ENCODE measurements around the gene NEUROD2.

The NEUROD2 gene

DNA sequence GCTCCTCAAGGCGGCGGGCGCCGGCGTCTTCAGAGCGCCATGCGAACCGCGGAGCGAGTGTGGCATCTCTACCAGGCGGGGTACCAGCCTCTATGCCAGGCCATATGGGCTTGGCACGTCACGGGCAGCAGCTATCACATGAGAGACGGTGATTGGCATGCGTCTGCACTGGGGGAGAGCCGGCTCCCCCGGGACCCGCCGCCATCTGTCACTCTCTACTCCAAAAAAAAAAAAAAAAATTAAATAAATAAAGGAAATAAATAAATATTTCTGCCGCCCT is at the start of gene NEUROD2:
Gene NEUROD2, minus strand, starts transcription at position 70 of the 280 bp plus-strand sequence. CDS start 1,321 bp downstream, outside the sequence.
- DNase-seq, result no peak

- DNase-seq, result no peak
Measured at GRCh38 chr17:39655105-39655504, 47.4 kb upstream of the NEUROD2 start.

DNA sequence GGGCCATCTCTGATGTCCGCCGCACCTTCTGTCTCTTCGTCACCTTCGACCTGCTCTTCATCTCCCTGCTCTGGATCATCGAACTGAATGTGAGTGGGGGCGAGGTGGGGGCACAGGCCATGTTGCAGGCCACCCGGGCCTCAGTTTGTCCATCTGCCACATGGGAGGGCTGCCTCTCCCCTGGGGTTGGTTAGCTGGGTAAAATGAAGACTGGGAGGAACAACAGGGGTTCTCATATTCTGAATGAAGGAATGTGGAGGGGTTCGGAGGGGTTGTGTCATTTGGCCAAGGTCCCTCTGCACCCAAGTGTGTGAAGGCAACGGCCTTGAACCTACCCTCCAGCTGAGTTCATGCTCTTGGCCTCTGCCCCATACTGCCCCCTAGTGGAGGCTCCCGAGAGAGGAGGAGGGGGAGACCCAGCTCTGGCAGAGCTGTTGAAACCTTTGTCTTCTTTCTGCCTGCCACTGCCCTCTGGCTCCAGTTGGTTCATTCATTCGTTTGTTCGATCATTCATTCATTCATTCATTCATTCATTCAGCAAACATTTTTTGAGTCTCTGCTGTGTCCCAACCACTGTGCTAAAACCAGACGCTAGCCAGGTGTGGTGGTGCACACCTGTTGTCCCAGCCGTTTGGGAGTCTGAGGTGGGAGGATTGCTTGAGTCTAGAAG is 46.1 kb upstream of the NEUROD2 start:
- no peak for DNase-seq

DNA sequence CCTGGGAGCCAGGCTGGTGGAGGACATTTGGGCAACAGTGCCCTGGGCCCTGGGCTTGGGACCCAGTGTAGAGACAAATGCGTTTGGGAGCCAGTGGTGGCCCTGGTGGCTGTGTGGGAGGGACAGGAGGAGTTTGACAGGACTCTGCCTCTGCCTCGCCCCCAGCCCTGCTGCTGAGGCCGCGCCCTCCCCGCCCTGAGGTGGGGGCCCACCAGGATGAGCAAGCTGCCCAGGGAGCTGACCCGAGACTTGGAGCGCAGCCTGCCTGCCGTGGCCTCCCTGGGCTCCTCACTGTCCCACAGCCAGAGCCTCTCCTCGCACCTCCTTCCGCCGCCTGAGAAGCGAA is 45.6 kb upstream of the NEUROD2 start:
- DNase-seq, result no peak

DNA sequence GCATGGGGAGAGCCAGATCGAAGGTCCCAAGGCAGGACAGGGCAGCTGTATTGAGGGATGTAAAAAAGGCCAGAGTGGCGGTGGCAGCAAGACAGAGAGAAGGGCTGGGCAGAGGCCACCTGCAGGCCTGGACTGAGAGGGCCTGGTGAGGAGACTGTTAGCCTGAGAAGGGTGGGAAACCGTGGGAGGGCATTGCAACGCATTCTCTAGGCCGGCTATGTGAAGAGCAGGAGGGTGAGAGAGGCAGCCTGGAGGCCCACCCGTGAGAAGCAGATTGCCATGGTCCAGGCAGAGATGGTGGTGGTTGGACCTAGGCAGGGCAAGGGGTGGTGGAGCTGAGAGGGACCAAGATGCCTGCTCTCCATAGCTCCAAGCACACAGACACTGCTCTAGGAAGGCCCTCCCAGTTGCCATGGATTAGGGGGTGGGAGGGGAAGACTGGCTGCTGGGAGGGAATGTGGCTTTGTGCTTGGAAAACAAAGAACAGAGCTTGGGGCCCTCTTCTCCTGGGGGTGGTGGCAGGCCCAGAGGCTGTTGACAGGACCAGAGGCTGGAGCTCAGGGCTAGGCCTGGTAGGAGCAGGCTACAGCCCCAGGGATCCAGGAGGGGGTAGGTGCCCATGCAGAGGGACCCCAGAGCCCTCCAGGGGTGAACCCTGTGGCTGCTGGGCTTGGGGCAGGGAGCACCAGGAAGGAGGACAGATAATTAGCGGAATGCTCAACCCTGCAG is 45.0 kb upstream of the NEUROD2 start:
- no peak for DNase-seq

DNA sequence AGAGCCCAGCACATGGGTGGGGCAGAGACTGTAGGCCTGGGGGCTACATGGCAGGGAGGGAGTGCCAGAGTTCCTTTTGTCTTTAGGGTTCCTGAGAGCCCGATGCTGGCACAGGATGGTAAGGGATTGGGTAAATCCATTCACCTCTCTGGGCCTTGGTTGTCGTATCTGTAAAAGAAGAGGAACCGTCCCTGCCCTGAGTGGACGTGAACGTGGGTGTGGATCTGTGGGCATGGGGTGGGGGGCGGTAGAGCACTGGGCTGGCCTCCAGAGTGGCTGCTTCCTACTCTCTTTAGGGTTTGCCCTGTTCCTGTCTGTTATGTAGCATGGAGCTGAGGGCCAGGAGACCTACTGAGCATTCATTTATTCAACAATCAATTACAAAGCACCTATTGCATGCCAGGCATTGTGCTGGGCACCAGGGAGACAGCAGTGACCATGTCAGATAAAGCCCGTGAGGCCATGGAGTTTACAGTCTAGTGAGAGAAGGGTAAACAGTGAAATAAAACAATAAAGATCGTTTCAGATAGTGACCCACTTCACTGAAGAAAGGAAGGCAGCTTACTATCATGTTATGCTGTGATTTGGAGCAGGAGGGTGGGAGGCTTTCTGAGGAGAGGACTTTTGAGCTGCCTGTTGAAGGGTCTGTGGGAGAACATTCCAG is 44.3 kb upstream of the NEUROD2 start:
- no peak for DNase-seq

- no peak for DNase-seq
Measured at GRCh38 chr17:39650121-39650579, 42.4 kb upstream of the NEUROD2 start.

GRCh38 chr17:39648616-39649366 is 41.1 kb upstream of the NEUROD2 start:
- no peak for DNase-seq

GRCh38 chr17:39647256-39647655 is 39.5 kb upstream of the NEUROD2 start:
- no peak for DNase-seq

DNA sequence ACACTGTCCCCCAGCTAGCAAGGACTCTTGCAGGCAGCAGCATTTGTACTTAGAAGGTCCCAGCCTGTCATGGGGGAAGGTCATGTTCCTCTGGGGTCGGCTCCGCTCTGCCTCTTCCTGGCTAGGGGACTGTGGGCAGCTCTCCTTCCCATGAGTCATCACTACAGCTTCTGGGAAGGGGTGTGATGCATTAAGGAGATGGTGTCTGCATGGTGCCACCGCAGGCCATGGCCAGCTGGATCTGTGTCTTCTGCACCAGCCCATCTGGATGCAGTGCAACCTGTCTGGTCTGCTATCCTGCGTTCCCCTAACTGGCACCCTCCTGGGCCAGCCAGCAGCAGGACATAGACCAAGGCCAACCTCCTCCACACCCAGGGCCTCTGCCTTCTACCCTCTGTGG is 35.6 kb upstream of the NEUROD2 start:
- DNase-seq, result no peak

DNA sequence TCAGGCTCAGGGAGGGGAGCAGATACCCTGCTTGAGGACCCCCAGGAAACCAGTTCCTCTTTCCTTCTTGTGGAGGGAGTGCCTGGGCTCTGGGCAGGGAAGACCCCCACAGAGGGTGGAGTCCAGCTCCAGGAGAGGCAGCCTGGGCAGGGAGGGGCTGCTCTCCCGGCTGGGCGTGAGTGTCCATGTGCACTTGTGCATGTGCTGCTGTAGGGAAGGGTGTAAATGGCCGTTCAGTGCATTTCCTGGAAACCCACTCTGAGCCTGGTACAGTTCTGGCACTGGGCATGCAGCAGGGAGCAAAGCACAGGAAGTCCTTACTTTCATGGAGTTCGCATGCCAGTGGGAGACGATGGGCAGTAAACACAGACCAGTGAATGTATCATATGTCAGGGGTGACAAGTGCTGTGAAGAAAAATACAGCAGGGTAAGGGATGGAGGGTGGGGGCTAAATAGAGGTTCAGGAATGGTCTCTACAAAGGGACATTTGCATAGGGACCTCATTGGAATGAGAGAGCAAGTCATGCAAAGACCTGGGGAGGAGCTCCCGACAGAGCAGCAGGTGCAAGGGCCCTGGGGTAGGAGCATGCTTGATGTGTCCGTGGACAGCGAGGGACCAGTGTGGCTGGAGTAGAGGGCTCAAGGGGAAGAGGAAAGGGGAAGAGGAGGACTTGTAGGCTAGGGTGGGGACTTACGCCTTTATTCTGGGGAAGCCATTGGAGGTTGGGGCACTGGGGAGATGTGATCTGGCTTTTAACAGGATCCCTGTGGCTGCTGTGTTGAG is 34.8 kb upstream of the NEUROD2 start:
- DNase-seq, result no peak

DNA sequence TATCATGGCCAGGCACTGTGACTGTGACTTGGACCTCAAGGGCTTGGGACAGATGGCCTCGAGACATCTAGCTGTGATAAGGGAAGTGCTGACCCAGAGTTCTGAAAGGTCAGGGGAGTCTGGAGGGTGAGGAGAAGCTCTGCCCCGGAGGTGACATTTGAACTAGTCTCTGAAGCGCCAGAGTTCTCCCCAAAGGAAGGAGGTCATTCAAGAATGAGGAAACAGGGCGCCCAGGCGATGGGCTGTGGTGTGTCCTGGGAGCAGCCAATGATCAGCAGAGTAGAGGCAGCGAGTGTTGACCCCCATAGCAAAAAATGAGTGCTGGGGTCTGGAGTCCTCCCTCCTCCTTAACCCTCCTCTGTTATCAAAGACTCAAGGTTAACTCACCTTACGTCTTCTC is 34.2 kb upstream of the NEUROD2 start:
- no peak for DNase-seq

- DNase-seq, result no peak
Measured at GRCh38 chr17:39641097-39641496, 33.4 kb upstream of the NEUROD2 start.

GRCh38 chr17:39640591-39641031 is 32.9 kb upstream of the NEUROD2 start:
- DNase-seq, result no peak

- DNase-seq, result no peak
Measured at GRCh38 chr17:39639566-39640458, 32.1 kb upstream of the NEUROD2 start.

GRCh38 chr17:39639043-39639442 is 31.3 kb upstream of the NEUROD2 start:
- no peak for DNase-seq

DNA sequence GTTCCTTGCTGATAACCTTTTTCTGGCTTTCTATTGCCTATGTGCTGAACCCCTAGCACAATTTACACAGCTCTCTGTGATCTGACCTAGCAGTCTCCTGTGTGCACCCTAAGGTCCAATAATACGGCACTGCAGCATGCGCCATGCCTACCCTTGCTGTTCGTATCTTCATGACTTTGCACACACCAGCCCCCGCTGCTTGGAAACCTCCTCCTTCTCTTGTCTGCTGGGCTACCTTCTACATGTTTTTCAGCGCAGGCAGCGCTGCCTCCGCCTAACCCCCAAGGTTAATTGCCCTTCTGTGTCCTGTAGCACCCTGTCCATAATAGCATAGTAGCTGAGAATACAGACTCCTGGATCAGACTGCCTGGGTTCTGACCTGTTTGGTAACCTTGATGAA is 30.6 kb upstream of the NEUROD2 start:
- DNase-seq, result no peak

DNA sequence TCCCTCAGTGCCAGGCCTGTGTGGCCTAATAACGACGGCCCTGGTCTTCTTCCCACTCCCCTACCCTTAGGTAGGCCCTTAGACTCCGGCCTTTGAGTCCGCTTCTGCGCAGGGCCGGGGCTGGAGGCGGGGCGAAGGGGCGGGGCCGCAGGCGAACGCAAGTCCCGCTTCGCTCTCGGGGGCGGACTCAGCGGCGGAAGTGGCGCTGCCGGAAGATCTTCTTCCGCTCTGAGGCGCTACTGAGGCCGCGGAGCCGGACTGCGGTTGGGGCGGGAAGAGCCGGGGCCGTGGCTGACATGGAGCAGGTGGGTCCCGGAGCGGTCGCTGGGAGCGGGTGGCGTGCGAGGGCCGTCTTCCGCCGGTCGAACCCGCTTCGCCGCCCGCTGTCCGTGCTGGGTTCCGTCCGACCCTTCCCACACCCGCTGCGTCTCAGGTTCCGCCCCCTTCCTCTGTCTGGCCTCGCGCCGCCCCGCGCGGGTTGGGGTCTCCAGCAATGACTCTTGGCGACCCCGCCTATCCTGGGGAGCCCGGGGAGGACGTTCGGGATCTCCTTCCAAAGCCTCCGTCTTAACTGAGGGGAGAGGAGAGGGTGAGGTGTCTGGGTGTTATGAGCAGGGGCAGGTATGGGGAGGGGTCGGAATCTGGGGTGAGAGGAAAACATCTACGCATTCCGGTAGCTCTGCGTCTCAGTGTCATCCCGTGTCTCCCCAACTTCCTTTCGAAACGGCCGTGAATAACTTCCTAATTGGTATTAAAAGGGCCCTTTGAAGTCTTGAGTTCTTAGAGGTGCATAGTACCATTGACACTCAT is 29.4 kb upstream of the NEUROD2 start, which contains the start of gene STARD3:
Gene STARD3, plus strand, starts transcription at position 218 of the 810 bp plus-strand sequence. CDS start 16,388 bp downstream, outside the sequence.
- peak; percentile 81 for DNase-seq

- DNase-seq, result no peak
Measured at GRCh38 chr17:39636587-39636926, 28.8 kb upstream of the NEUROD2 start.

GRCh38 chr17:39635614-39636176 is 28.0 kb upstream of the NEUROD2 start:
- DNase-seq, result no peak

Data from NCI-H226 (cell line).